NCI-H510A treated with DMSO at 0.1 percent for 48 hours (cell line): ENCODE measurements around the gene ADAMTS15.

Source experiments
- DNase-seq: peaks from one replicate; lab custom pipeline; 2025; lab: John Stamatoyannopoulos, UW

The ADAMTS15 gene

DNA sequence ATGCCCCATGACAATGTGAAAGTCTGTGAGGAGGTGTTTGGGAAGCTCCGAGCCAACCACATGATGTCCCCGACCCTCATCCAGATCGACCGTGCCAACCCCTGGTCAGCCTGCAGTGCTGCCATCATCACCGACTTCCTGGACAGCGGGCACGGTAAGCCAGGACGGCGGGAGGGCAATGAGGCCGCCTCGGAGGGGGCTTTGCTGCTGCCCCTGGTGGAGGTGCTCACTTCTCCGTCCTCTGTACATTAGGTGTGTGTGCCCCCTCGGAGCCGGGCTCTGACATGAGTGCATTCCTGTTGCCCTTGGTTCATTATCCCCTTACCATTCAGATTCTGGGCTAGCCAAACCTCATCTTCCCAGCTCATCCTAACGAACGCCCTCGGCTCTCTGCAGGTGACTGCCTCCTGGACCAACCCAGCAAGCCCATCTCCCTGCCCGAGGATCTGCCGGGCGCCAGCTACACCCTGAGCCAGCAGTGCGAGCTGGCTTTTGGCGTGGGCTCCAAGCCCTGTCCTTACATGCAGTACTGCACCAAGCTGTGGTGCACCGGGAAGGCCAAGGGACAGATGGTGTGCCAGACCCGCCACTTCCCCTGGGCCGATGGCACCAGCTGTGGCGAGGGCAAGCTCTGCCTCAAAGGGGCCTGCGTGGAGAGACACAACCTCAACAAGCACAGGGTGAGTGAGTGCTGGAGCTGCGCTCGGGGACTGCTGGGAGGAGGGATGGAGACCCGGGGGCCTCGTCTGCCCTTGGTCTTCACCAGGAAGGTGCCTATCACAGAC, 13.8 kb downstream of the ADAMTS15 start:
- no peak for DNase-seq

- no peak for DNase-seq
Measured at GRCh38 chr11:130462931-130463330, 14.5 kb downstream of the ADAMTS15 start.

DNA sequence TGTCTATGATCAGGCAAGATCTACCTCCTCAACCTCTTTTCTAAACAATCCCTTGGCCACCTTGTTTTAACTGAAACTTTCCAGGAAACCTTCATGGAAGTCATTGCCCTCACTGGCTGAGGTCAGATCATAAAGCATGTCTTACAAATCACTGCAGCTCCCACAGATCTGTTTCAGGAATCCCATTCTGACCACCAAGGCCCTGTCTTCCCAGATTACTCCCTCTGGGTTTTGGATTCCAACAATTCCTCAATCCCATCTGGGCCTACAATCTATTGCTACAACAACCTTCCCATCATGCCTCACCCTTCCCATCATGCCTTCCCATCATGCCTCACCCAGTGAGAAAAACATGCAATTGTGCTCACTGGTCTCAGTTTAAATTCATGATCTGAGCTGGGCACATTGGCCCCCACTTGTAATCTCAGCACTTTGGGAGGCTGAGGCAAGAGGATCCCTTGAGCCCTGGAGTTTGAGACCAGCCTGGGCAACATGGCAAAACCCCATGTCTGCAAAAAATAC, 15.9 kb downstream of the ADAMTS15 start:
- DNase-seq, result no peak

- DNase-seq, result no peak
Measured at GRCh38 chr11:130465263-130465662, 16.8 kb downstream of the ADAMTS15 start.

DNA sequence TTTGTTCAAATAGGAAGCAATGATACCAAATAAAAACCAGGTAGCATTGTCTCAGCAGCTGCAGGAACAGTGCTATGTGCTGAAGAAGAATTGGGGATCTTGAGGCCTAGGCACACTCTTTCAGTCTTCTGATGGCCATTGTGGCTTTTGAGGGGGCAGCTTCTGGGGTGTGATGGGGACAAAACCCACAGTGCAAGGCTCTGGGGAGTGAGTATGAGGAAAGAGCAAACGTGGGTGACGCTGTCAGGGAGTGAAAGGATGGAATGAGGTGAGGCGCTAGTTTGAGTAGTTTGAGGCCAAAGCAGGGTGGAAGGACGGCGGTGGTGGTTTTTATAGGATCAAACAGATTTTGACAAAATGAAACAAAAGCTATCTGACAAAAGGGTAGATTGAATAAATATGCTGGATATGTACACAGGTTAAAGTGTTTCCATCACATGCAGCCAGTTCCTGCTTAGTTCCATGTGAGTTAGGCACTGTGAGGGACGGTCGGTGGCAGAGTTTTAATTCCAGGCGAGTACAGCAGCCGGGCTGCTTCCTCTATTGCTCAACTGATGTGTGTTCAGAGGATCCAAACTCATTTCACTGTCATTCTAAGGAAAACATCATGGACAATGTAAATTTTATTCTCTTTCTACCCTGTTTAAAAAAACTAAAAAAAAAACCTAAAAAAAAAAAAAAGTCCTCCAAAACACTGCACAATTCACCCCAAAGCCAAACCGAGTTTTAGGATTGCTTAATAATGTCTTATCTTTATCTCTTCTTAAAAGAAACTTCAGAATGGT, 18.9 kb downstream of the ADAMTS15 start:
- DNase-seq, result no peak

DNA sequence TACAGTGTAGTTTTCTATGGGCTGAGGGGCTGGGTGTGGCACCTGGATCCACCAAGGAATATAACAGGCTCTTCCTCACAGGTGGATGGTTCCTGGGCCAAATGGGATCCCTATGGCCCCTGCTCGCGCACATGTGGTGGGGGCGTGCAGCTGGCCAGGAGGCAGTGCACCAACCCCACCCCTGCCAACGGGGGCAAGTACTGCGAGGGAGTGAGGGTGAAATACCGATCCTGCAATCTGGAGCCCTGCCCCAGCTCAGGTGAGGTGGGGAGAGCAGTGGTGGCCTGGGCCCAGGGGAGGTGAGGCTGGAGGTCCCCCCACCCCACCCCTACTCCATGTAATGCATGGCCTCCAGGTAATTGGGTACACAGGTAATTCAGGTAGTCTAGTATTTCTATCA, 20.7 kb downstream of the ADAMTS15 start:
- DNase-seq, result no peak

GRCh38 chr11:130470832-130471706, 22.6 kb downstream of the ADAMTS15 start:
- no peak for DNase-seq

DNA sequence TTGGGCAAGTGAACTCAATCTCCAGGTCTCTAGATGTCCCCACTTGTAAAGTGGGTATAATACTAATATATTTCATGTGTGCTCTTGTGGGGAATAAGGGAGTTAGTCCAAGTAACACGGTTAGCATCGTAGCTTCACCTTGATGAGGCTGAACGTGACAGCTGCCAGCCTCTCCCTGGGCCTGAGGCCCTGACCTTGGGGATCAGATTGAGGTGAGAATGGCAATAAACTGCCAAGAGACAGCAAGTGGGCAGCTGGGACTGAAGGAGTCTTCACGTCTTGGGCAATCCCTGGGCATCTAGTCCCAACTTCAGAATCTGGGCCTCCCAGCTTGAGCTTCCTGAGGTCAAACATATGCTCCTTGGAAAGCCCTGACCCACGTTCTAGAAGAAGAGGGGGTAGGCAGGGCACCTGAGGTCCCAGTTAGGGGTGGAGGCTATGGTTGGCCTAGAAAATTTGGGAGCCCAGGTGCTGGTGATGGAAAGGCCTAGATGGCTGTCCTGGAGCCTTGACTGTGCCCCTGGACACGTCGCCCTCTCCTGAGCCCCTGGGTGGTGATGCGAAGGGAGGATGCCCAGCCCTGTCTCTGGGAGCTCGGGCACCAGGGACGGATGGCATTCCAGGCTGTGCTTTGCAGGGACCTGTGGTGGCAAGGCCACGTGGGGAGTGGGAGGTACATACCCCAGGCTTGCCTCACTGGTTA, 23.4 kb downstream of the ADAMTS15 start:
- DNase-seq, result no peak

- DNase-seq, result no peak
Measured at GRCh38 chr11:130472434-130472961, 24.1 kb downstream of the ADAMTS15 start.

DNA sequence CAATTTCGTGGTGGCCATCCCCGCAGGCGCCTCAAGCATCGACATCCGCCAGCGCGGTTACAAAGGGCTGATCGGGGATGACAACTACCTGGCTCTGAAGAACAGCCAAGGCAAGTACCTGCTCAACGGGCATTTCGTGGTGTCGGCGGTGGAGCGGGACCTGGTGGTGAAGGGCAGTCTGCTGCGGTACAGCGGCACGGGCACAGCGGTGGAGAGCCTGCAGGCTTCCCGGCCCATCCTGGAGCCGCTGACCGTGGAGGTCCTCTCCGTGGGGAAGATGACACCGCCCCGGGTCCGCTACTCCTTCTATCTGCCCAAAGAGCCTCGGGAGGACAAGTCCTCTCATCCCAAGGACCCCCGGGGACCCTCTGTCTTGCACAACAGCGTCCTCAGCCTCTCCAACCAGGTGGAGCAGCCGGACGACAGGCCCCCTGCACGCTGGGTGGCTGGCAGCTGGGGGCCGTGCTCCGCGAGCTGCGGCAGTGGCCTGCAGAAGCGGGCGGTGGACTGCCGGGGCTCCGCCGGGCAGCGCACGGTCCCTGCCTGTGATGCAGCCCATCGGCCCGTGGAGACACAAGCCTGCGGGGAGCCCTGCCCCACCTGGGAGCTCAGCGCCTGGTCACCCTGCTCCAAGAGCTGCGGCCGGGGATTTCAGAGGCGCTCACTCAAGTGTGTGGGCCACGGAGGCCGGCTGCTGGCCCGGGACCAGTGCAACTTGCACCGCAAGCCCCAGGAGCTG, 24.8 kb downstream of the ADAMTS15 start:
- no peak for DNase-seq

DNA sequence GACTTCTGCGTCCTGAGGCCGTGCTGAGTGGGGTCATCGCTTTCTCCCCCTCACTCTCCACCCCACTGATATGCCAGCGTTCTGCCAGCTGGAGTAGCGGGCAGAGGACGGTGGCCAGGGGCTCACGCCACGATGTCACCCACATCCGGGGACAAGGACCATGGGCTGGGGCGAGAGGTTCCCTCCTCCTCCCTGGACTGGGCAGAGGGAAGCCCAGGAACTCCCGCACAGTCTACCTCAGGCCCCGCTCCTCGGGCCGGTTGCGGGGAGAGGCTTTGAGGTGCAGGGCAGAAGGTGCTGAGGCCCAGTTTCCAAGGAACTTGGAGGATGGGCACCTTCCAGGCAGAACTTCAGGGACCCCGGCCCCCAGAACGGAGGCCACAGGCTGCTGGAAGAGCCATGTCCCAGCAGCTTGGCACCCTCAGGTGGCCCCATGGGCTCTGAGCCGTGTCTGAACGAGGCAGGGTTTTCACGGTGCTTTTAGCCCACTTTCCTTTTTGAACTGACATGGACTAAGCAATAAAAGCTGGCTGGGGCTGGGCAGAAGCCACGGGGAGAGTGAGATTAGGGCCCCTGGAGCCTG, 25.4 kb downstream of the ADAMTS15 start:
- DNase-seq, result no peak

- no peak for DNase-seq
Measured at GRCh38 chr11:130474637-130475400, 26.4 kb downstream of the ADAMTS15 start.

GRCh38 chr11:130475426-130476053, 27.1 kb downstream of the ADAMTS15 start:
- DNase-seq, result no peak

DNA sequence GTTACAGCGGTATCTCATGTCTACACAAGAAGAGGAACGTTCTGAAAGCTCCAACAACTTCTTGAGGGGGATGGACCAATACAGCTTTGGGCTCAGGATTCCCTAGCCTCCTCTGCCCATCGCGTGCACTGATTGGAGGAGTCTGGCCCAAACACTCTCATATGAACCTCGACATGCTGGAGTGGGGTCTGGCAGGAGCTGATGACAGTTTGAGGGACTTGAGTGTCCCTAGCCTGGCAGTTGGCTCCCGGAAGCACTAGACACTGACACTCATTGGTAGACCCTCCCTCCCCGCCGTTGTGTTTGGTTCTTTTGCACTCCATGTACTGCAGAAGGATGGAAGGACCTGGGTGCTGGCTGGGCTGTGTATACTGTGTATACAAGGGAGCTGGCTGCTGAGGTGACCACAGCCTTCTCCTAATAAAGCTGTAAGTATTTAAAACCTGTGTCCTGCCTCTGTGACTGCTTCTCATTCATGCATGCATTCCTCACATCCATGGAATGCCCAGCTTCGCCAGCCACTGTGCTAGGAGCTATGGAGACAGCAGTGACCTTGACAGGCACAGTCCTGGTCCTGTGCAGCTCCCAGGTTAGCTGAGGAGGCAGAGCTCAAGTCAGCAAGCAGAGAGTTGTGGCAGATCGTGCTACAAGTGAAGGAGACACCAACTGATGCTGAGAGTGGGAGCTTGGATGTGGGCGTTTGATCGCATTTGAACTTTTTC, 27.9 kb downstream of the ADAMTS15 start:
- no peak for DNase-seq

- DNase-seq, result no peak
Measured at GRCh38 chr11:130476922-130477491, 28.6 kb downstream of the ADAMTS15 start.

DNA sequence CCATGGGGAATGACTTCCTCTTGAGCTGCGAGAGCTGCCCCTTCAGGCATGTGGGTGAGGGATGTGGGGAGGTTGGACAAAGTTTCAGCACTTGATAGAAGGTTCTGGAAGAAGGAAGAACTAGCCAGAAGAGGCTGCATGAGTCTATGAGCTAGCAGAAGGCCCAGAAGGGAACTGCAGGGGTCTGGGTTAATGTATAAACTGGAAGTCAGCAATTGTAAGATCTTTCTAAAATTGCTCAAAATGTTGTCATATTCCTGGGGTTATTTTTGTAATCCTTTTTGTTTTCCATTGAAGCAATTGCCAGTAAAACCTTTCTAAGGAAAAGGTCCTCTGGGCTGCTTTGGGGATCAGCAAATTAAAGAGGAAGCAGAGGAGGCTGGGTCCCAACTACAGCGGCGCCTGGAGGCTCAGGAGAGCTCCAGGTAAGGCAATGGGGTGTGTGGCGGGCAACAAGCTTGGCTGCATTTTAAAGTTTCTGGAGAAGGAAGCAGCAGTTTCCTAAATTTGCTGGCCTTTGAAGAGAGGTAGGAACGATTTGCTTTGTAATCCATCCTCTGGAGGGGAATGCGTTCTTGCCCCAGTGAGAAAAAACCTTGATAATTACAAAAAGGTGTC, 29.2 kb downstream of the ADAMTS15 start:
- no peak for DNase-seq

- DNase-seq, result no peak
Measured at GRCh38 chr11:130478204-130478701, 29.8 kb downstream of the ADAMTS15 start.
